HepG2 (cell line): ENCODE results near the gene CEBPG. TPM values are rescaled to one million over a fixed set of nuclear protein-coding genes. Genes with fewer than 3 reads are reported as not detected.

Experiments
- ATF2 ChIP-seq: sonication (generic); formaldehyde crosslinking; IDR thresholded peaks from 2 replicates; pipeline ENCODE4 v1.4.0; 2020; ENCODE audit warnings: missing genetic modification reagents
- CENPBD1 ChIP-seq: sonication (generic); formaldehyde crosslinking; IDR thresholded peaks from 2 replicates; pipeline ENCODE4 v1.8.0; 2022; ENCODE audit warnings: missing genetic modification reagents, low read depth, mild to moderate bottlenecking, borderline replicate concordance
- CREM ChIP-seq, 2 experiments: sonication (generic) in 1 of 2; formaldehyde crosslinking in 1 of 2; IDR thresholded peaks; 2 replicates each; pipeline versions ENCODE4 v1.4.0 to v1.6.1; 2016 to 2020; ENCODE audit warnings: antibody characterized with exemption in 1 of 2, mild to moderate bottlenecking in 1 of 2, missing genetic modification reagents in 1 of 2
- FOXP1 ChIP-seq, 2 experiments: fragments of 450-650 bp in 1 of 2; IDR thresholded peaks; 2 replicates each; pipeline ENCODE4 v1.6.1; 2017 to 2018; ENCODE audit warnings: antibody characterized with exemption in 1 of 2
- GABPB1 ChIP-seq: IDR thresholded peaks from 2 replicates; pipeline ENCODE4 v1.6.1; 2016; ENCODE audit warnings: mild to moderate bottlenecking, missing genetic modification reagents, moderate library complexity, missing compliant biosample characterization
- KDM5A ChIP-seq: fragments of 200-600 bp; sonication (generic); IDR thresholded peaks from 2 replicates; pipeline ENCODE4 v1.7.0; 2018; ENCODE audit warnings: antibody characterized with exemption, mild to moderate bottlenecking, low read length, borderline replicate concordance
- LCORL ChIP-seq, 2 experiments: fragments of 450-650 bp in 1 of 2; sonication (generic) in 1 of 2; formaldehyde crosslinking in 1 of 2; IDR thresholded peaks; 2 replicates each; pipeline versions ENCODE4 v1.5.0 to v1.6.1; 2017 to 2020; ENCODE audit warnings: antibody characterized with exemption in 1 of 2, missing genetic modification reagents in 1 of 2
- MED1 ChIP-seq: sonication (generic); formaldehyde crosslinking; IDR thresholded peaks from 2 replicates; pipeline ENCODE4 v1.4.0; 2020; ENCODE audit warnings: missing genetic modification reagents
- NFAT5 ChIP-seq: sonication (generic); formaldehyde crosslinking; IDR thresholded peaks from 2 replicates; pipeline ENCODE4 v1.4.0; 2020; ENCODE audit warnings: missing genetic modification reagents
- PAXIP1 ChIP-seq: sonication (generic); formaldehyde crosslinking; conservative IDR thresholded peaks from 2 replicates; pipeline ENCODE4 v1.4.0; 2020; ENCODE audit warnings: mild to moderate bottlenecking, missing genetic modification reagents, moderate library complexity
- TBX2 ChIP-seq: sonication (generic); formaldehyde crosslinking; IDR thresholded peaks from 2 replicates; pipeline ENCODE4 v1.5.0; 2020; ENCODE audit warnings: missing genetic modification reagents, mild to moderate bottlenecking, borderline replicate concordance
- ZNF253 ChIP-seq: sonication (generic); formaldehyde crosslinking; IDR thresholded peaks from 2 replicates; pipeline ENCODE4 v1.8.0; 2022; ENCODE audit warnings: mild to moderate bottlenecking, missing genetic modification reagents, borderline replicate concordance
- ZNF569 ChIP-seq: sonication (generic); formaldehyde crosslinking; IDR thresholded peaks from 2 replicates; pipeline ENCODE4 v1.5.0; 2020; ENCODE audit warnings: mild to moderate bottlenecking, missing genetic modification reagents, moderate library complexity, borderline replicate concordance
- ZNF710 ChIP-seq: sonication (generic); formaldehyde crosslinking; IDR thresholded peaks from 2 replicates; pipeline ENCODE4 v1.5.0; 2020; ENCODE audit warnings: mild to moderate bottlenecking, missing genetic modification reagents, borderline replicate concordance
- ZNF772 ChIP-seq: sonication (generic); formaldehyde crosslinking; IDR thresholded peaks from 2 replicates; pipeline ENCODE4 v1.5.0; 2020; ENCODE audit warnings: mild to moderate bottlenecking, missing genetic modification reagents
- ZNF788 ChIP-seq: sonication (generic); formaldehyde crosslinking; IDR thresholded peaks from 2 replicates; pipeline ENCODE4 v1.5.0; 2020; ENCODE audit warnings: mild to moderate bottlenecking, missing genetic modification reagents, borderline replicate concordance
- polyA plus RNA-seq, 8 experiments: library from polyadenylated mRNA; depleted of rRNA in 3 of 8; stranded (reverse) in 7 of 8; unstranded in 1 of 8; fragments of >200 nt; fragmentation: Illumina TruSeq in 4 of 8; extraction: Trizol in 4 of 8; gene quantifications; 2 replicates each; pipeline versions ENCODE4 v1.2.1 to v1.2.3, GENCODE V29; 2011 to 2016; ENCODE audit warnings: low read depth in 4 of 8, missing spikeins in 1 of 8, mixed read lengths in 1 of 8; ENCODE audit not compliant: insufficient read depth in 1 of 8
- total RNA-seq, 5 experiments: library from RNA; depleted of rRNA; stranded (reverse); fragments of >200 nt; fragmentation: Illumina TruSeq; extraction: Trizol; gene quantifications; 2 replicates each; pipeline ENCODE4 v1.2.3, GENCODE V29; 2016; ENCODE audit warnings: low read depth in 1 of 5

CEBPG gene
- total and polyA plus RNA-seq, 2 of the 13 experiments (the other 11 are each of a cell fraction or from before 2014, with no cell fraction given), result 25.7 to 34.3 TPM

- TF ChIP-seq FOXP1 (IDR thresholded peaks at IDR 0.05) (no peak), FOXP1 (CRISPR knock-in tag; IDR thresholded peaks at IDR 0.05) (peak; percentile 47), ATF2 (CRISPR knock-in tag) (0 out of 2 replicates have a peak, but pooled peaks have one; percentile 15), ZNF788 (CRISPR knock-in tag) (no peak), NFAT5 (CRISPR knock-in tag) (no peak), LCORL (IDR thresholded peaks at IDR 0.05) (no peak), LCORL (CRISPR knock-in tag; IDR thresholded peaks at IDR 0.05) (peak; percentile 69; the same call in 1 of the 2 replicates), ZNF772 (CRISPR knock-in tag) (0 out of 2 replicates have a peak, but pooled peaks have one; percentile 25), CENPBD1 (no peak), PAXIP1 (CRISPR knock-in tag) (0 out of 2 replicates have a peak, but pooled peaks have one; percentile 24), GABPB1 (CRISPR knock-in tag) (no peak), CREM (IDR thresholded peaks at IDR 0.05) (no peak), CREM (CRISPR knock-in tag; IDR thresholded peaks at IDR 0.05) (no peak), ZNF253 (CRISPR knock-in tag) (no peak), ZNF710 (CRISPR knock-in tag) (no peak), MED1 (no peak), KDM5A (no peak), TBX2 (CRISPR knock-in tag) (no peak), ZNF569 (no peak)
Measured at GRCh38 chr19:33376423-33376822, 2.9 kb downstream of the CEBPG start (continued).
